GM12872 (cell line): ENCODE data around the gene OAS2.

ENCODE experiments used
- TF ChIP-seq, protein P1 (sequence below): IDR thresholded peaks from 3 replicates; pipeline ENCODE4 v1.5.1; 2011; ENCODE audit warnings: low read depth, mild to moderate bottlenecking, low read length, moderate library complexity; ENCODE audit not compliant: insufficient read depth

OAS2 gene

DNA sequence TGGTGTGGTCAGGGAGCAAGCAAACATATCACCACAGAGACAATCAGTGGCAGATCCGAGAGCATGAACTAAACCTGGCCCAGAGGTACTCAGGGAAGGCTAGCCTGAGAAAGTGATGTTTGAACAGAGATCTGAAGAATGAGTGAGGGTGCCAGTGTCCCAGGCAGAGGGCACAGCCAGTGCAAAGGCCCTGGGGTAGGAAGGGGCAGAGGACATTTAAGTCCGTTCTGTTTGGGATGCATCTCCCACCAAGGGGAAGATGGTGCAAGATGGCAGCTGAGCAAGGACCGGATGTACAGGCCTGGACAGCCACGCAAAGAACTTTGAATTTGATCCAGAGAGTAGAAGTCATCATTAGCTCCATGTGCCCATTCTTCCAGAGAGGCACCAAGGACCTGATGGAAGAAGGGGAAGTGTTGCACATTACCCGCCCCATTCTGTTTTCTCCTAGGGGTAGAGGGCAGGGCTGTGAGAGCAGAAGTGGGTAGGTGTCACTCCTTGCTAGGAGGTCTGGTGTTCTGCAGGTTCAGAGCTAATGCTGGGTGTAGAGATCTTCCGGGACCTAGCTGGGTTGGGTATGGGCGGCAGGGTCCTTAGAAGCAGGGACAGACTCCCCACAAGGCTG is 82.1 kb downstream of the OAS2 start:
- TF ChIP-seq, protein P1, sequence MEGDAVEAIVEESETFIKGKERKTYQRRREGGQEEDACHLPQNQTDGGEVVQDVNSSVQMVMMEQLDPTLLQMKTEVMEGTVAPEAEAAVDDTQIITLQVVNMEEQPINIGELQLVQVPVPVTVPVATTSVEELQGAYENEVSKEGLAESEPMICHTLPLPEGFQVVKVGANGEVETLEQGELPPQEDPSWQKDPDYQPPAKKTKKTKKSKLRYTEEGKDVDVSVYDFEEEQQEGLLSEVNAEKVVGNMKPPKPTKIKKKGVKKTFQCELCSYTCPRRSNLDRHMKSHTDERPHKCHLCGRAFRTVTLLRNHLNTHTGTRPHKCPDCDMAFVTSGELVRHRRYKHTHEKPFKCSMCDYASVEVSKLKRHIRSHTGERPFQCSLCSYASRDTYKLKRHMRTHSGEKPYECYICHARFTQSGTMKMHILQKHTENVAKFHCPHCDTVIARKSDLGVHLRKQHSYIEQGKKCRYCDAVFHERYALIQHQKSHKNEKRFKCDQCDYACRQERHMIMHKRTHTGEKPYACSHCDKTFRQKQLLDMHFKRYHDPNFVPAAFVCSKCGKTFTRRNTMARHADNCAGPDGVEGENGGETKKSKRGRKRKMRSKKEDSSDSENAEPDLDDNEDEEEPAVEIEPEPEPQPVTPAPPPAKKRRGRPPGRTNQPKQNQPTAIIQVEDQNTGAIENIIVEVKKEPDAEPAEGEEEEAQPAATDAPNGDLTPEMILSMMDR = no peak

DNA sequence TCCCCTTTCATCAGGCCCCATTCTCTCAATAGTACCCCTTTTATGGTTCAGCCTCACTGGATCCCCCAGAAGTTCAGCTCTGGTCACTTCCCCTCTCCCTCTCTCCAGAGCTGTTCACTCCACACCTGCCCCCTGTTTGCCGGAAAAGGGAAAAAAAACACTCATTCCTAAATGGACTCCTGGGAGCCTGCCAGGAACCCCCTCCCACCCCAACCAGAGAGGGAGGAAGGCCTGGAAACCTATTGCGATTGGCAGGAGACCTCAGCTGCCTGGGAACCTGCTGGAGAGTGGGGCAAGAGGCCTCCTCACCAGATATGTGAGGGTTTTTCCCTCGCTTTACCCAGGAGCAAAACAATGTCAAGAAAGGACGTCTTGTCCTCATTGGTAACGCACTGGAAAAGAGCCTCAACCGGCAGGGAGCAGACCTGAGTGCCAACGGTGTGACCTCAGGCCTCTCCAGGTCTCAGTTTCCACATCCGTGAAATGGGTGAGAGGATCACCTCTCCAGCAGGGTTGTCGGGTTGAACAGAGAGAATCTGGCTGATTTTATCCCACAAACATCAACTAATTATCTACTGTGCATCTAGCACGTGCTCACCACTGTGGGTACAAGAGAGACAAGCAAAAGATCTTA is 82.9 kb downstream of the OAS2 start:
- TF ChIP-seq, protein P1 = no peak
